Suprapubic skin (tissue), 4 donors: ENCODE data around the gene KRTAP16-1. TPM values are rescaled to one million over a fixed set of nuclear protein-coding genes. Genes with fewer than 3 reads are reported as not detected.

Experiments
- DNase-seq, 2 donors: peaks; one replicate each; pipeline ENCODE4 v3.0.0-alpha.2; 2019; ENCODE audit warnings: low spot score in 2 of 2
- H3K27ac ChIP-seq: fragments of 200-600 bp; sonication (generic); one replicate; pipeline ENCODE4 v1.5.1; 2019
- H3K27me3 ChIP-seq: fragments of 200-600 bp; sonication (generic); one replicate; pipeline ENCODE4 v1.5.1; 2019
- H3K36me3 ChIP-seq: fragments of 200-600 bp; sonication (generic); one replicate; pipeline ENCODE4 v1.5.1; 2019
- H3K4me1 ChIP-seq: fragments of 200-600 bp; sonication (generic); one replicate; pipeline ENCODE4 v1.5.1; 2019
- H3K4me3 ChIP-seq: fragments of 200-600 bp; sonication (generic); one replicate; pipeline ENCODE4 v1.5.1; 2019; ENCODE audit warnings: mild to moderate bottlenecking
- H3K9me3 ChIP-seq: fragments of 200-600 bp; sonication (generic); one replicate; pipeline ENCODE4 v1.5.1; 2019
- CTCF ChIP-seq, 2 donors: fragments of 200-600 bp in 1 of 2; fragments of 450-650 bp in 1 of 2; sonication (generic) in 1 of 2; IDR thresholded peaks; one replicate each; pipeline ENCODE4 v1.5.1; 2016 to 2019; ENCODE audit warnings: antibody characterized with exemption in 2 of 2, mild to moderate bottlenecking in 1 of 2, moderate library complexity in 1 of 2
- EP300 ChIP-seq: sonication (generic); formaldehyde crosslinking; IDR thresholded peaks from one replicate; pipeline ENCODE4 v1.6.1; 2017; ENCODE audit warnings: antibody characterized with exemption
- POLR2A ChIP-seq, 2 donors: fragments of 450-650 bp; IDR thresholded peaks; one replicate each; pipeline ENCODE4 v1.6.1; 2017; ENCODE audit warnings: antibody characterized with exemption in 2 of 2, mild to moderate bottlenecking in 2 of 2, moderate library complexity in 2 of 2
- POLR2AphosphoS5 ChIP-seq, 3 donors: sonication (generic); formaldehyde crosslinking; IDR thresholded peaks; one replicate each; pipeline ENCODE4 v1.6.1; 2017; ENCODE audit warnings: antibody characterized with exemption in 3 of 3
- WGBS: methylation state at CpG from one replicate; pipeline ENCODE4 v1.1.5; 2018; 5-methylcytosine and 5-hydroxymethylcytosine counted together
- total RNA-seq, 4 donors: library from RNA; depleted of rRNA; stranded (reverse); fragments of >200 nt; gene quantifications; one replicate each; pipeline ENCODE4 v1.1.0, GENCODE V29; 2016

The KRTAP16-1 gene
- total RNA-seq, 4 donors from 2014 or later, result 2.2 to 22.0 (median 4.0) TPM; not detected in 1

DNA sequence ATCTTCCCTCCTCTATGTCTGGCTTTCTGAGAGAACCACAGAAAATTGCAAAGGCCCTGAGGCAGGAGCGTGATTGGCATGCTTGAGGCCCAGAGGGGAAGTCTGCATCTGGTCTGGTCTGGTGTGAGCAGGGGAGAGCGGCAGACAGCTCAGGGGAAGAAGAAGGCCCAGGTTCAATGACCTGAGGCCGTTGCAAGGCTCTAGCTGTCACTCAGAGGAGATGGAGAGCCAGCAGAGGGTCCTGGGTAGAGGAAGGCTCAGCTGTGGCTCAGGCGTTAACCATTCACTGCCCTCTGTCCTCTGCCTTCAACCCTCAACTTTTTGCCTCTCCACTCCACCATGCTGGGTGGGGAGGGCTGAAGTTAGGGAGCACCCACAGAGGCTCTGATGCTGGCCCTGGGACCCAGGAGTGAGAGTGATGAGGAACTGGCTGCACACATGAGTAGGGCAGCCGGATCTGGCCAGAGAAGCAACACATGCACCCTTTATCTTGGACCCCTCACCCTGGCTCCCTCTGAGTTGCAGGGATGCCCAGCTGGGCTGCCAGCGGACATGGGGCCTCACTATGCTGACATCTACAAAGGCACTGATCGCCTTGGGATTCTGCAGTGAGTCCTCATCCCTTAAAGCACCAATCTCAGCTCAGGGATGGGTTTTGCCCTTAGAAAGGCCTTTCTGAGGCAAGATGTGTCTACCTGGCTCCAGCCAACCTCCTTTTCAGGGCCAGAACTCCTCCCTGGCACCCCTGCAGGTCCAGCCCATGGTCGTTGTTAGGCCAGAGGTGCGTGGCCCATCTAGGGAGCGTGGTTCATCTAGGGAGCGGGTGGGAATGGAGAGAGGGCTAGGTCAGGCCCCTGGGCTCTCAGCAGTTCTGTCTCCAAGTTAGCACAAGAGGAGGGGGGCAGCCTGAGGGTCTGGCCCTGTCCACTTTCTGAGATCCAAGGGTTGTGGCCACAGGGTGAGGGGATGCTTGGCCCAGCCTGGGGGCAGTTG lies 14.1 kb upstream of the KRTAP16-1 start:
- DNase-seq, result no peak
- Histone ChIP-seq H3K27me3 (no peaks in the 10 kb centered on the region), H3K27ac (no peak overlapping the region)

GRCh38 chr17:41322094-41322902 lies 13.2 kb upstream of the KRTAP16-1 start:
- Histone ChIP-seq H3K4me1 (peaks cover 4% of the 10 kb centered on the region), H3K36me3 (no peaks in the 10 kb centered on the region), H3K27ac (no peak overlapping the region), H3K9me3 (no peaks in the 10 kb centered on the region), H3K4me3 (no peak overlapping the region), H3K27me3 (no peaks in the 10 kb centered on the region)
- WGBS, result 23% methylated on average over 5 of the region's 5 CpGs
- TF ChIP-seq POLR2AphosphoS5 (IDR thresholded peaks at IDR 0.05), result no peak
- TF ChIP-seq POLR2A (IDR thresholded peaks at IDR 0.05), result no peak
- peak; percentile 58 to 76 for TF ChIP-seq CTCF (IDR thresholded peaks at IDR 0.05)
- TF ChIP-seq EP300, result no peak
- DNase-seq, result no peak

More for the DNA sequence above, 14.1 kb upstream of the KRTAP16-1 start:
- Histone ChIP-seq H3K4me1 (peaks cover 4% of the 10 kb centered on the region), H3K9me3 (no peaks in the 10 kb centered on the region), H3K36me3 (no peaks in the 10 kb centered on the region), H3K4me3 (no peak overlapping the region)
- WGBS, result 89% methylated on average over 6 of the region's 11 CpGs
- no peak for TF ChIP-seq CTCF (IDR thresholded peaks at IDR 0.05)
- no peak for TF ChIP-seq EP300
- TF ChIP-seq POLR2AphosphoS5 (IDR thresholded peaks at IDR 0.05), result no peak
- no peak for TF ChIP-seq POLR2A (IDR thresholded peaks at IDR 0.05)

GRCh38 chr17:41318231-41318630 lies 9.1 kb upstream of the KRTAP16-1 start:
- TF ChIP-seq CTCF (IDR thresholded peaks at IDR 0.05), result no peak
- TF ChIP-seq POLR2A (IDR thresholded peaks at IDR 0.05), result no peak
- TF ChIP-seq EP300, result no peak
- no peak for TF ChIP-seq POLR2AphosphoS5 (IDR thresholded peaks at IDR 0.05)
- no peaks in the 10 kb centered on the region for H3K36me3 ChIP-seq
- peaks cover 4% of the 10 kb centered on the region for H3K4me1 ChIP-seq
- no peak overlapping the region for H3K27ac ChIP-seq
- WGBS, result 47% methylated on average over 2 of the region's 2 CpGs
- no peak for DNase-seq
- H3K27me3 ChIP-seq, result peaks cover 8% of the 10 kb centered on the region
- H3K4me3 ChIP-seq, result no peak overlapping the region
- no peaks in the 10 kb centered on the region for H3K9me3 ChIP-seq

GRCh38 chr17:41315814-41316445 lies 6.8 kb upstream of the KRTAP16-1 start:
- Histone ChIP-seq H3K4me1 (no peaks in the 10 kb centered on the region), H3K9me3 (no peaks in the 10 kb centered on the region), H3K27me3 (peaks cover 8% of the 10 kb centered on the region), H3K4me3 (no peak overlapping the region), H3K36me3 (no peaks in the 10 kb centered on the region), H3K27ac (no peak overlapping the region)
- no peak for TF ChIP-seq POLR2AphosphoS5 (IDR thresholded peaks at IDR 0.05)
- TF ChIP-seq CTCF (IDR thresholded peaks at IDR 0.05), result no peak
- TF ChIP-seq EP300, result no peak
- TF ChIP-seq POLR2A (IDR thresholded peaks at IDR 0.05), result no peak
- 80% methylated on average over 17 of the region's 17 CpGs for WGBS
- no peak for DNase-seq
